ENCODE data around the gene FNDC3A. TPM values are rescaled to one million over a fixed set of nuclear protein-coding genes. Genes with fewer than 3 reads are reported as not detected.
A peak's percentile ranks its signal among the peaks of the same experiment; 100 is the strongest.

The FNDC3A gene
- total and polyA plus RNA-seq, 12 donors, result 11.3 to 30.3 (median 23.1) TPM

DNA sequence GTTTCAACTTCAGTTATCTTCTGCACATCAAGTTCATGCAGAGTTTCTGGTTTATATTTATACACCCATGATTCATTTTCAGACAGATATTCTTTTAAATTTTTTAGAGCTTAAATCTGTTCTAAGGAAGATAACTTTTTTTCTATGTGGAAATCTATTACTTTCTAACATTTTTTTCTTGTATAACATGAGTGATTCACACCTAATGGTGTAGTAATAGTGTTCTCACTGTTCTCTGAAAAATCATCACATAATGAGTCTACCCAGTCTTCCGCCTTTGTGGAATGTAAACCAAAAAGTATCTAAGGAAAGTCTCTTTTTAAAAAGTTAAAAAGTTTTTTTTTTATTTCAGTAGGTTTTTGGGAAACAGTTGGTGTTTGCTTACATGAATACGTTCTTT, 70.8 kb downstream of the FNDC3A start:
- 97 to 98% methylated on average over 2 of the region's 2 CpGs for WGBS, 2 donors
- H3K27me3 ChIP-seq, result no peaks in the 10 kb centered on the region
- H3K4me1 ChIP-seq, result no peaks in the 10 kb centered on the region
- no peak for ATAC-seq
- H3K27ac ChIP-seq, result no peak overlapping the region
- H3K4me3 ChIP-seq, result no peak overlapping the region
- no peak for DNase-seq
- intact Hi-C loops (cut with DNase I), result no loop called here
- TF ChIP-seq, protein P1, sequence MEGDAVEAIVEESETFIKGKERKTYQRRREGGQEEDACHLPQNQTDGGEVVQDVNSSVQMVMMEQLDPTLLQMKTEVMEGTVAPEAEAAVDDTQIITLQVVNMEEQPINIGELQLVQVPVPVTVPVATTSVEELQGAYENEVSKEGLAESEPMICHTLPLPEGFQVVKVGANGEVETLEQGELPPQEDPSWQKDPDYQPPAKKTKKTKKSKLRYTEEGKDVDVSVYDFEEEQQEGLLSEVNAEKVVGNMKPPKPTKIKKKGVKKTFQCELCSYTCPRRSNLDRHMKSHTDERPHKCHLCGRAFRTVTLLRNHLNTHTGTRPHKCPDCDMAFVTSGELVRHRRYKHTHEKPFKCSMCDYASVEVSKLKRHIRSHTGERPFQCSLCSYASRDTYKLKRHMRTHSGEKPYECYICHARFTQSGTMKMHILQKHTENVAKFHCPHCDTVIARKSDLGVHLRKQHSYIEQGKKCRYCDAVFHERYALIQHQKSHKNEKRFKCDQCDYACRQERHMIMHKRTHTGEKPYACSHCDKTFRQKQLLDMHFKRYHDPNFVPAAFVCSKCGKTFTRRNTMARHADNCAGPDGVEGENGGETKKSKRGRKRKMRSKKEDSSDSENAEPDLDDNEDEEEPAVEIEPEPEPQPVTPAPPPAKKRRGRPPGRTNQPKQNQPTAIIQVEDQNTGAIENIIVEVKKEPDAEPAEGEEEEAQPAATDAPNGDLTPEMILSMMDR (IDR thresholded peaks at IDR 0.05), result no peak
- H3K36me3 ChIP-seq, result no peaks in the 10 kb centered on the region
- H3K9me3 ChIP-seq, result peaks cover 0 to 29% (median 0%) of the 10 kb centered on the region in 11 donors

DNA sequence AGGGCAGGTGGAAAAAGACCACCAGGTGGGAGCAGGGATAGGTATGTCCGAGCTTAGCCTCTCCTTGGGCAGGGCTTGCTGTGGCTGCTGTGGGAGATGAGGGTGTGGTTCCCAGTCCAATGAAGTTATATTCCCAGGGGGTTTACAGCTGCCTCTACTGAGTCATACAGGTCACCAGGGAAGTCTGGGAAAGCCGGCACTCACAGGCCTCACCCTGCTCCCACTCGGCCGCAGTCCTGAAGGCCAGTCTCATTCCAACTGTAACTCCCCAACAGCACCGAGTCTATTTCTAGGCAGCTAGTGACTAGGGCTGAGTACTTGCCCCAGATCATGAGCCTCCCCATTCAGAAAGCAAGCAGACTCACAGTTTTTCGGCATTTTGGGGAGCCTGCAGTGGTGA, 77.1 kb downstream of the FNDC3A start:
- DNase-seq (no peak), ATAC-seq (peak in 1 of 8 donors; percentile 44)
- no peaks in the 10 kb centered on the region for H3K27me3 ChIP-seq
- no peak overlapping the region for H3K27ac ChIP-seq
- TF ChIP-seq, protein P1 (IDR thresholded peaks at IDR 0.05), result no peak
- 95 to 96% methylated on average over 6 of the region's 6 CpGs for WGBS, 2 donors
- peaks cover 0 to 10% (median 0%) of the 10 kb centered on the region in 9 donors for H3K4me1 ChIP-seq
- peaks cover 0 to 22% (median 0%) of the 10 kb centered on the region in 11 donors for H3K9me3 ChIP-seq
- no peaks in the 10 kb centered on the region for H3K36me3 ChIP-seq
- no peak overlapping the region for H3K4me3 ChIP-seq
- intact Hi-C loops (cut with DNase I), result no loop called here

DNA sequence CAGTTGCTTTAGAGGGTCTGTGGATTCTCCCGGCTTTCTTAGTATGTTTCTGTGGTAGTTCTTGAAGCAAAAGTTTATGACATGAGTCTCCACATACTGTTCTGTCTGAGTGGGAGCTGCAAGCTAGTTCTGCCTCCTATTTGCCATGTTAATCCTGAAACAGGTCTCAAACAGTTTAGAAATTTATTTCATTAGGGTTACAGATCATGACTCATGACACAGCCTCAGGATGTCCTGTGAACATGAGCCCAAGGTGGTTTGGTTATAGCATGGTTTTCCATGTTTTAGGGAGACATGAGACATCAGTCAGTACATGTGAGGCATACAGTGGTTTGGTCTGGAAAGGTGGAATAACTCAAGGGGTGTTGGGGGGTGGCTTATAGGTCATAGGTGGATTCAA, 77.5 kb downstream of the FNDC3A start:
- no peak overlapping the region for H3K4me3 ChIP-seq
- no peak overlapping the region for H3K27ac ChIP-seq
- peak in 1 of 8 donors; percentile 47 for ATAC-seq
- TF ChIP-seq, protein P1 (IDR thresholded peaks at IDR 0.05), result no peak
- peaks cover 0 to 10% (median 0%) of the 10 kb centered on the region in 9 donors for H3K4me1 ChIP-seq
- H3K27me3 ChIP-seq, result no peaks in the 10 kb centered on the region
- intact Hi-C loops (cut with DNase I), result no loop called here
- DNase-seq, result no peak
- H3K36me3 ChIP-seq, result no peaks in the 10 kb centered on the region
- H3K9me3 ChIP-seq, result peaks cover 0 to 18% (median 0%) of the 10 kb centered on the region in 11 donors
- 100% methylated on average over 1 of the region's 1 CpG for WGBS, 2 donors

DNA sequence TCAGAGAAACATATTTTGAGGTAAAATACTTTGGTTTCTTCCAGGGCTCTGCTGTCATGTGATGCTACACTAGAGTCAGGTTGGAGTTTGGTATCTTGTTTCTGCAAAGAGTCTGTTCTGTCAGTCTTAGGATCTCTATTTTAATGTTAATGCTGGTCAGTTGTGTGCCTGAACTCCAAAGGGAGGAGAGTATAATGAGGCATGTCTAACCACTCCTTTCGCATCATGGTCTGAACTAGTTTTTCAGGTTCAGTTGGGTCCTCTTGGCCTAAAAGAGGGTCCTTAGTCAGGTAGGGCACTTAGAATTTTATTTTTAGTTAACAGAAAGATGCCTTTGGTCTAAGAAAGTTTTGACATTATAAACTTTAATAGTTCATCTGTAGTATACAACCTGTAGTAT, 78.2 kb downstream of the FNDC3A start:
- no peaks in the 10 kb centered on the region for H3K27me3 ChIP-seq
- H3K4me3 ChIP-seq, result no peak overlapping the region
- peaks cover 0 to 15% (median 0%) of the 10 kb centered on the region in 11 donors for H3K9me3 ChIP-seq
- H3K36me3 ChIP-seq, result peaks cover 0 to 6% (median 0%) of the 10 kb centered on the region in 9 donors
- intact Hi-C loops (cut with DNase I), result no loop called here
- H3K4me1 ChIP-seq, result peaks cover 0 to 10% (median 0%) of the 10 kb centered on the region in 9 donors
- no peak overlapping the region for H3K27ac ChIP-seq
- 91 to 98% methylated on average over 1 of the region's 1 CpG for WGBS, 2 donors
- DNase-seq (no peak), ATAC-seq (no peak)
- TF ChIP-seq, protein P1 (IDR thresholded peaks at IDR 0.05), result no peak
